Ovary (tissue), 9 donors: ENCODE results near the gene GFI1B. TPM values are rescaled to one million over a fixed set of nuclear protein-coding genes. Genes with fewer than 3 reads are reported as not detected.

Source experiments
- DNase-seq, 5 donors: peaks; one replicate each; pipeline ENCODE4 v3.0.0-alpha.2; 2019 to 2020
- H3K27ac ChIP-seq, 2 donors: fragments of 200-600 bp; one replicate each; pipeline versions ENCODE4 v1.5.1 to v1.8.0; 2019 to 2022
- H3K27me3 ChIP-seq: fragments of 200-600 bp; one replicate; pipeline ENCODE4 v1.8.0; 2022
- H3K36me3 ChIP-seq: fragments of 200-600 bp; sonication (generic); one replicate; pipeline ENCODE4 v1.5.1; 2019
- H3K4me1 ChIP-seq: one replicate; pipeline ENCODE4 v1.8.1; 2013; ENCODE audit warnings: mild to moderate bottlenecking, moderate library complexity; ENCODE audit not compliant: insufficient read depth
- H3K4me3 ChIP-seq: fragments of 200-600 bp; sonication (generic); one replicate; pipeline ENCODE4 v1.5.1; 2017
- H3K9me3 ChIP-seq, 2 donors: fragments of 200-600 bp in 1 of 2; sonication (generic) in 1 of 2; one replicate each; pipeline versions ENCODE4 v1.5.1 to v1.8.1; 2013 to 2019; ENCODE audit warnings: mild to moderate bottlenecking in 1 of 2, moderate library complexity in 1 of 2
- EP300 ChIP-seq: sonication (generic); formaldehyde crosslinking; IDR thresholded peaks from one replicate; pipeline ENCODE4 v1.6.1; 2017; ENCODE audit warnings: antibody characterized with exemption
- POLR2A ChIP-seq: fragments of 450-650 bp; IDR thresholded peaks from one replicate; pipeline ENCODE4 v1.6.1; 2017; ENCODE audit warnings: antibody characterized with exemption, mild to moderate bottlenecking, moderate library complexity
- WGBS, 3 donors: extraction: QIAGEN DNeasy Blood & Tissue Kit in 1 of 3; methylation state at CpG; one replicate each; pipeline versions ENCODE4 v1.1.5 to v1.1.7; 2013 to 2017; 5-methylcytosine and 5-hydroxymethylcytosine counted together
- intact Hi-C, 4 donors: fragments of 100-400 bp; cut with DNase I; formaldehyde crosslinking; loops; one replicate each; pipeline versions ENCODE4 v1.11.0 to v1.15.1; 2022 to 2023
- polyA plus RNA-seq, 2 donors: library from polyadenylated mRNA; stranded (reverse); fragments of 200-250 nt in 1 of 2; fragments of 350-450 nt in 1 of 2; fragmentation: Illumina TruSeq in 1 of 2; extraction: RNeasy Lipid Tissue Mini Kit (QIAGEN cat#74804) in 1 of 2; gene quantifications; one replicate each; pipeline ENCODE4 v1.2.3, GENCODE V29; 2013 to 2014
- total RNA-seq, 7 donors: library from RNA; depleted of rRNA in 2 of 7; stranded (reverse); fragments of >200 nt in 2 of 7; fragmentation: NEBNext Ultra II Directional in 3 of 7; extraction: Animal tissue kit (Norgen Biotek cat#: 25700) in 3 of 7; gene quantifications; one replicate each; pipeline versions ENCODE4 v1.1.0 to v1.2.4, GENCODE V29; 2016 to 2023
- TF ChIP-seq, protein P1 (sequence below), 3 donors: fragments of 450-650 bp in 2 of 3; fragments of 200-600 bp in 1 of 3; IDR thresholded peaks; one replicate each; pipeline versions ENCODE4 v1.5.1 to v1.8.0; 2016 to 2022; ENCODE audit warnings: antibody characterized with exemption in 3 of 3, mild to moderate bottlenecking in 1 of 3
- donor health status: DM: no; HTN: no; CAD: no; lungs with moderate emphysema.
- donor health status: DM: no; HTN: no; CAD: no.
- donor health status: Bipolar disorder and iron deficiency.
- donor health status: DM: yes; HTN: yes; CAD: no.
- donor health status: DM: no; HTN: no; CAD: no.
- donor health status: DM: yes; HTN: yes; CAD: no.

Gene GFI1B
- total and polyA plus RNA-seq, 9 donors, result 0.05 TPM; not detected in 8

DNA sequence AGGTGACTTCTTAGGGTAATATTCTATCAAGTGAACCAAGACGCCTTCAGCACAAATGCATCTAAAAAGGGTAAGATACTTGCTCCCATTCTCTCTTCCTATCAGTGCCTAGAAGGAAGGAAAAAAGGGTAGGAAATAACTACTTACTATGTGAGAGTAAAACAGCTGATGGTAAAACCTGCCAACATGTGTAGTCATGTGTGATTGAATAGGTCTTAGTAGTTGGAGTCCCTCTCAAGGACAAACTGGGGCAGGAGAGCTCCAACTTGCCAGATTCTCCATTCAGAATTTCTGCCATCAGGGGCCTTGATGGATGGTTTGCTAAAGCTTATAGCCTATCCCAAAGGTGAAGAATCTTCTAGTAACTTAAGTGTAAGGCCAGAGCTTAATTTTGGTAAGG lies 39.3 kb upstream of the GFI1B start:
- H3K36me3 ChIP-seq, result no peaks in the 10 kb centered on the region
- H3K27me3 ChIP-seq, result no peaks in the 10 kb centered on the region
- TF ChIP-seq, protein P1, sequence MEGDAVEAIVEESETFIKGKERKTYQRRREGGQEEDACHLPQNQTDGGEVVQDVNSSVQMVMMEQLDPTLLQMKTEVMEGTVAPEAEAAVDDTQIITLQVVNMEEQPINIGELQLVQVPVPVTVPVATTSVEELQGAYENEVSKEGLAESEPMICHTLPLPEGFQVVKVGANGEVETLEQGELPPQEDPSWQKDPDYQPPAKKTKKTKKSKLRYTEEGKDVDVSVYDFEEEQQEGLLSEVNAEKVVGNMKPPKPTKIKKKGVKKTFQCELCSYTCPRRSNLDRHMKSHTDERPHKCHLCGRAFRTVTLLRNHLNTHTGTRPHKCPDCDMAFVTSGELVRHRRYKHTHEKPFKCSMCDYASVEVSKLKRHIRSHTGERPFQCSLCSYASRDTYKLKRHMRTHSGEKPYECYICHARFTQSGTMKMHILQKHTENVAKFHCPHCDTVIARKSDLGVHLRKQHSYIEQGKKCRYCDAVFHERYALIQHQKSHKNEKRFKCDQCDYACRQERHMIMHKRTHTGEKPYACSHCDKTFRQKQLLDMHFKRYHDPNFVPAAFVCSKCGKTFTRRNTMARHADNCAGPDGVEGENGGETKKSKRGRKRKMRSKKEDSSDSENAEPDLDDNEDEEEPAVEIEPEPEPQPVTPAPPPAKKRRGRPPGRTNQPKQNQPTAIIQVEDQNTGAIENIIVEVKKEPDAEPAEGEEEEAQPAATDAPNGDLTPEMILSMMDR (IDR thresholded peaks at IDR 0.05), result no peak
- TF ChIP-seq EP300, result no peak
- no peak for TF ChIP-seq POLR2A
- no peak overlapping the region for H3K4me3 ChIP-seq
- intact Hi-C loops, result no loop called here
- no peak for DNase-seq
- H3K4me1 ChIP-seq, result peaks cover 5% of the 10 kb centered on the region
- no peak overlapping the region for H3K27ac ChIP-seq
- H3K9me3 ChIP-seq, result no peaks in the 10 kb centered on the region
- 95 to 100% (median 96%) methylated on average over 1 of the region's 1 CpG for WGBS, 3 donors

DNA sequence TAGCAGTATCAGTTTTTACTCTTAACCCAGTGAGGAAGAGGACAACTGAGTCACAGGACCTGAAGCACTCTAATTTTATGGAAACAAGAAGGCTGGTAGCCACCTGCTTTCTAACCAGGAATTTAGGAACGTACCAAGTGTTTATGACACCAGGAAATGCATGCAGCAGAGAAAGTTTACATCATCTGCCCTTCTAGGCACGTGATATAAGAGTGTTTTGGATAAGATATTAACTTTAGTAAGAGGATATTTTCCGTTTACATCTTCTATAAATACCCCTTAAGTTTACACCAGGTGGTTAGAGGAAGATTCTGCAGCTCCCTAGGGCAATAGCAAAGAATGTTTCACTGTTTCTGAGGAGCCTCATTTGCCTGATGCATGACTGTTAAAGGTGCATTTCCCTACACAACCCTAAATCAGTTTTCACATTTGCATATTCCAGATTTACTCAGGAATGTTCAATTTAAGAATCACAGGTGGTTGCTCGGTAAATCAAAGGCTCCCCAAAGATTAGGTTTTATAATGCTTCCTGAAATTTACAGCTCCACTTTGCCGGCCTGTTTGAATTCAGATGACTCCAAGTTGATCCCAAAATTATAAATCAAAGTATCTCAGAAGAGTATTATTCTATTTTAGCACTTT lies 35.8 kb upstream of the GFI1B start:
- Histone ChIP-seq H3K36me3 (no peaks in the 10 kb centered on the region), H3K27me3 (no peaks in the 10 kb centered on the region), H3K27ac (no peak overlapping the region), H3K9me3 (no peaks in the 10 kb centered on the region), H3K4me1 (peaks cover 5% of the 10 kb centered on the region), H3K4me3 (no peak overlapping the region)
- TF ChIP-seq EP300 (no peak), POLR2A (no peak)
- TF ChIP-seq, protein P1 (IDR thresholded peaks at IDR 0.05), result no peak
- intact Hi-C loops, result no loop called here
- DNase-seq, result no peak
- WGBS, 3 donors, result 22 to 33% (median 26%) methylated on average over 5 of the region's 5 CpGs

DNA sequence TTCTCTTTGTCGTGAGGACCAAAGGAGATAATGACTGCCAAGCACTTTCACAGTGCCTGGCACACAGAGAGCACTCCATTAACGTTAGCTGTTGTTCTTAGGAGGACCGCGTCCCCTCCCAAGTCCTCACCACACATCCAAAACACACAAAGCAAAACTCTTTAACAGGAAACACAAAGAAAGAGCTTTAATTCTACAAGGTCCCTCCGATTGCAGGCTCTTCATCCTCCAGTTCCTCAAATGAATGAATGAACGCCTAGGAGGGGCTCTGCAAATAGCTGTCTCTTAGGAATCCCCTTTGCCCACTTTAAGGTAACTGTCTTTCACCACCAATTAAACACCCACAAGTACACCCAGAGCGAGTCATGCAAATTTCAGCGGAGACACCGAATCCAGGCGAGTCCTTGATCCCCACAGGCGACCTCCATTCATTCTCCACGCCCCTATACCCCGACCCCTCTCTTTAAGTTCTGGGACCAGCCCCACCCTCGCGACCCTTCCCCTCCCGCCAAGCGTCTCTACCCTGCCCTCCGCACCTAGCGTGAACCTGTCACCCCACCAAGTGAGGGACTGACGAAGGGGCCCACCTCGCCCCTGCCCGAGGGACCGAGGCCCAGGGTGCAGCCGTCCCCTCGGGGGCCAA lies 34.7 kb upstream of the GFI1B start:
- Histone ChIP-seq H3K36me3 (no peaks in the 10 kb centered on the region), H3K4me1 (peaks cover 3% of the 10 kb centered on the region), H3K27ac (peak overlapping the region; percentile 99), H3K9me3 (no peaks in the 10 kb centered on the region), H3K27me3 (no peaks in the 10 kb centered on the region), H3K4me3 (peak overlapping the region; percentile 98)
- WGBS, 3 donors, result 0 to 2% (median 1%) methylated on average over 25 of the region's 25 CpGs
- intact Hi-C loops, result no loop called here
- peak in 1 of 5 donors; percentile 24 for DNase-seq
- TF ChIP-seq POLR2A (no peak), EP300 (no peak)
- TF ChIP-seq, protein P1 (IDR thresholded peaks at IDR 0.05), result no peak

DNA sequence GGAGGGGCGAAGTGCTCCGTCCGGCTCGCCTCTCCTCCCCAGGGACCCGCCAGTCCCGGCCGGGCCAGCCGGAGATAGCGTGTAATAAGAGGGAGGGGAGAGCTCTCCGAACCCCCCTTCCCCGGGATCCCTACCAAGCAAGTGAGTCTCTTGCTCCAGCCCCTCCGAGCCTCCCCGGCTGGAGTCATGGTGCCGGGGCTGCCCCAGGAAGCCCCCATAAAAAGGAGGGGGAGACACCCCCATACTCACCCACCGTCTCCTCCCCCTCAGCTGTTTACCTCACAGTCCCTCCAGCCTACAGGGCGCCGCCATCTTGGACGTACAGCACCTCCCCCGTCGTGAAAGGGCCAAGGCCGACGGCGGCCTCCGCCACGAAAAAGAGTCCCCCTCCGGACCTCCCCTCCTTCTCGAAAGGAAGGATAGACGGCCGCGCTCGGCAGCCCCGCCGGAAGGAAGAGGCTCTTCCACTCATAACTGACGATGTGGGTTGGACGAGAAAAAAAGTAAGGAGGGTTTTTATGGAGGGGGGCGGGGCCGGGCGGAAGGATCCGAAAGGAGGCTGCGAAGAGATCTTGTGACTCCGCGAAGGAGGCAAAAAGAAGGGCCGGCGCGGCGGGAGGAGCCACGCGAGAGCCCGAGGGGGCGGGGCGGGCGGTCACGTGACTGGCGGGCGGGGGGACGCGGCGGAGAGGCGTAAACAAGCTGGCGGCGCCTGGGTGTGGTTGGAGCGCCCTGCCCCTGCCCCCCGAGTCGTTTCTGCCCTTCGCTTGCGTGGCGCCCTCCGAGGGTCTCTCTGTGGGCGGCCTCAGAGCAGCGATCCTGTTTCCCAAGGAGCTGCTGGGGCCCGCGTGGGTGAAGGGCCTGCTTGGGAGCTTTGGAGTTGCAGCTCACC lies 34.0 kb upstream of the GFI1B start, which contains the start of gene TSC1:
Gene TSC1 (minus strand): TSS at position 323 of the 892 bp plus-strand sequence. CDS start 15,744 bp downstream, outside the sequence.
- Histone ChIP-seq H3K27ac (peak within 1 kb of the TSS; percentile 99), H3K9me3 (no peaks in the 10 kb centered on the region), H3K27me3 (no peaks in the 10 kb centered on the region), H3K4me3 (peak within 1 kb of the TSS; percentile 98), H3K4me1 (peaks cover 3% of the 10 kb centered on the region), H3K36me3 (no peaks in the 10 kb centered on the region)
- DNase-seq, result peak; percentile 97 to 99 (median 99)
- TF ChIP-seq, protein P1 (IDR thresholded peaks at IDR 0.05), result no peak
- peak; percentile 58 for TF ChIP-seq POLR2A
- peak; percentile 83 for TF ChIP-seq EP300
- intact Hi-C loops, result no loop called here
- WGBS, 3 donors, result 0% methylated on average over 72 of the region's 72 CpGs
